Measurements from ENCODE around the gene PARVA.
"Not testable (repeated sequence)": the region's sequence is repeated elsewhere in the genome, so short reads cannot be mapped to it uniquely, and the experiment has no call there.

PARVA gene

DNA sequence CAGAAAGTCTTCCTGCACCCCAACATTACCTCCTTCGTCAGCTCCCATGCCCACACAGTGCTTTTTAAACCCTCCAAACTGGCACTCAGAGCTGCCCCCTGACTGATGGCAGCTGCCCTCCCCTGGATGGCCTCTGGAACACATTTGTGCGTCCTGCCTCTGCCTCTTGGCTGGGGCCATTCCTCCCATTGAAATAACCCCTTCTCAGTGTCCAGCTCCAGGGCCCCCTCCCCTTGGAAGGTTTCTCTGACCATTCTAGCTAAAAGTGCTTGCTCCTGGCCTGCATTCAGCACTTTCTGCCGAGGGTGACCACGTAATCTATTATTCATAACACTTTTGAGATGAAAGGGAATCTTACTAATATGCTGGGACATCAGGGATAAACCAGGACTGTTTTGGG, 130.0 kb downstream of the PARVA start:
- DNase-seq = no peak

GRCh38 chr11:12508151-12508751, 130.9 kb downstream of the PARVA start:
- DNase-seq = no peak

DNA sequence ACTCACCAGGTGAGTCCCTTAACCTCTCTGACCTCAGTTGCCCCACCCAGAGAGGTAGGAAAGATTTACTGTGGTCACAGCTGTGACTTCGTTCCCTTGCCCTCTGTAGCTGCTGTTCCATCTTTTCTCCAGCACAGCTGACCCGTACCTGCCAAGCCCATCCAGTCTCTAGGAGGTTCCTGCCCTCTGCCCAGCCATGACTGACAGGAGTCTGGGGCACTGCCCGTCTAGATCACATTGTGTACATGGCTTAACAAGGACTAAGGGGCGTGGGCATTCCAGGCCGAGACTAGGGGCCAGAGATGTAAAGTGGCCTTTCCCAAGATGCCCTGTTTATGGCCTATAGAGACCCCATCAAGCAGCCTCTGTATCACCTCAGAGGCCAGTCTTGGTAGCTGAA, 132.0 kb downstream of the PARVA start:
- DNase-seq = no peak

- no peak for DNase-seq
Observed at GRCh38 chr11:12512132-12512531, 134.8 kb downstream of the PARVA start.

DNA sequence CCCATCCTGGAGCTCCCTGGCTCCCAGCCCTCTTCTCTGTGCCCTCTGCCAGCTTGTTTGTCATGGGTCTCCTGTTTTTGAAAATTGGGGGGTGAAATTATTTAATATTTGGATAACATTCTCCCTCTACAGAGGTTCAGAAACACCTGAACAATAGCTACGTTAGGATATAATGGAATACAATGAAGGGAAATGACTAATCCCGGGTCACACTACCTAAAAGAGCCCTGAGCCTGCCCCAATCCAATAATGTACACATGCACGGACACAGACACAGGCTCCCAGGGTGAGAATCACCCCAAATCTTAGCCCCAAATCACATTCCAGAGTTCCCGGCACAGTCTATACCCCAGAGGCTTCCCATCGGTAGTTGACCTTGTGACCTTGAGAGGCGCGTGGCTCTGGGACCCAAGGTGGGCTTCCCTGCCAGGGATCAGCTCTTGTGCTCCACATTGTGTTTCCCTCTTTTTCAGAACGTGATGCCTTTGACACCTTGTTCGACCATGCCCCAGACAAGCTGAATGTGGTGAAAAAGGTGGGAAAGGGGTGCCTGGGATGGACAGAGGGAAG, 135.5 kb downstream of the PARVA start:
- DNase-seq = no peak

DNA sequence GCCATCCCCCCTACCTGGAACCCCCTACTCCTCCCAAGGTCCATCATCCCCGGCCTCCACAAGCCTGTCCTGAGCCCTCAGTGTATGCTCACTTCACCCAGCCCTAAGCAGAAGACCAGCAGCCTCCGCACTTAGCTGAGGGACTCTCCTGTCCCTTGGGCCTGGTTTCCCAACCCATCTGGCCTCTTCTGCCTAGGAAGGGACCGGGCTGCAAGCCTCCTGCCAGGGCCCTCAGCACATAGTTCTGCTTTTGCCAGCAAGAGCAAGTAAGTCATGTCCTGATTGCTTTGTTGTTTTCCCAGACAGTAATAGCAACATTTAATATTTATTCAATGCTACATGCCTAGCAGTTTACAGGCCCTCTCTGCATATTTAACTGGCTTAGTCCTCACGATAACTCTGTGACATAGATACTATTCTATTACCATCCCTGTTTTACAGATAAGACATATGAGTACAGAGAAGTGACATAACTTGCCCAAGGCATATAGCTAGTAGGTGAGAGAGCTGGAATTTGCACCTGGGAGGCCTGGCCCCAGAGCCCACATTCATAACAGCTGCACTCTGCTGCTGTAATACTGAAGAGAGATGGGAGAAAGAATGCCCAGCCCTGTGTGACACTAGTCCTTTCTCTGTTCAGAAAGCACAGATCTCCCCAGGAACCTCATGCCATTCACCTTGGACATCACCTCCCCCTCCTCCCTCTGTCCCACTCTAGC, 139.2 kb downstream of the PARVA start:
- no peak for DNase-seq

DNA sequence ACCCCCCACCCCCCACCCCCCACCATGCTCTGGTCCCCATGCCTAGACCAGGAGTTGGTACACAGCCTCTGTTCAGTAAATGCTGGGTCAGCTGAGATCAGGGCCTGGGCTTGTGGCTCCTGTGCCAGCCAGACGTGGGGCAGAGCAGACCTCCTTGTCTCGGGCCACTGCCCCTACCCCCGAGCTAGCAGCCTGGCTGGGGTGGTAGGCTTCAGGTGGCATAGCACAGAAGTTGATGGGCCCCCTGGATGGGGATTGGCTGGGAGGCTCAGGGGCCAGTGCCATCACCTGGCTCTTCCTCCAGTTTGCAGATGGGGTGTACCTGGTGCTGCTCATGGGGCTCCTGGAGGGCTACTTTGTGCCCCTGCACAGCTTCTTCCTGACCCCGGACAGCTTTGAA, 139.9 kb downstream of the PARVA start:
- DNase-seq = no peak

GRCh38 chr11:12517741-12518140, 140.4 kb downstream of the PARVA start:
- DNase-seq = no peak

DNA sequence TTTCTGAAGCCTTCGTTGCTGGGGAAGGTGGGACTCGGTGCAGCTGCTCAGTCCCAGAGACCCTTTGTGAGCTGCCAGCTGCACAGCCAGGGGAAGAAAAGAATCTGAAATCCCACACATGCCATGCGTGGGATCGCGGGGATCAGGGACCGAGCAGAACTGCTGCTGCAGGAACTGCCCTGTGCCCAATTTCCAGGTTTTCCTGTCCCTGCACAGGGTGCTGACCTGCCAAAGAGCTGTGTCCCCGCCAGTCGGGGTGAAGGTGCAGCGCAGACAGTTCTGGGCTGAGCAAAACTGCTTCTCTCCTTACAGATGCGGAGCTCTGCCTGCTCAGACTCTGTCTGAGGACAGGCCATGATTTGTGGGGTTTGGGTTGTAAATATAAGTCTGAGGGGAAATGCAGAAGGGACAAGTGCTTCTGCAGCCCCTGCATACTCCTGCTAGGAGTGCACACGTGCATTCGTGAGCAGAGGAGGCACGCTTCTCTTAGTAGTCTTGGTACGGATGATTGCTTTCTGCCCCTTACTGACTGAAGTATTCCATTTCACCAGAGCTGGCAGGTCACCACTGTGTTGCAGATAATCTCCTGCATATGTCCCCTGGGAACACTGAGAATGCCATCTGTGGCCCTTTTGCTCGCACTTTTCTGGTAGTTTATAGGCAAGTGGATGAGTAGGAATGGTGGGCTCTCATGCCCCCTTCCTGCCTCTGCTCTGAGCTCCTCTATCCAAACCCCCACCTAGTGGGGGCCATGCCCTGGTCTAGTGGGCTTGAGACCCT, 141.4 kb downstream of the PARVA start:
- DNase-seq = no peak

DNA sequence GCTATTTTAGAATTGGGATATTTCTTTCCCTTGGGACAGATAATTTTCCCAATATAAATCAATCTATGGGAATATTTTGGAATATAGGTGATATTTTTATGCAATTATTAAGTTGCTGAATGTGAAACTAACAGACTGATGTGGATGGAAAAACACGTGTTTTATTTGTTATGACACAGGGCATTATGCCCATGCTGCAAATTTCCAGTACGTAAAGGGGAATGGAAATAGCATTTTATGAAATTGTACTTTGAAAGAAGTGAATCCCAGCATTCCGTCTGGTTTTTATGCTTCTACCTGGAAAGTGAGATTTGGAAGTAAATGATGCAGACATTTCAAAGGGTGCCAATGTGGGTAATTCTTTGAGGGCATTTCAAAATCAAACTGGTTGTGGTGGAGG, 142.7 kb downstream of the PARVA start:
- DNase-seq = no peak

DNA sequence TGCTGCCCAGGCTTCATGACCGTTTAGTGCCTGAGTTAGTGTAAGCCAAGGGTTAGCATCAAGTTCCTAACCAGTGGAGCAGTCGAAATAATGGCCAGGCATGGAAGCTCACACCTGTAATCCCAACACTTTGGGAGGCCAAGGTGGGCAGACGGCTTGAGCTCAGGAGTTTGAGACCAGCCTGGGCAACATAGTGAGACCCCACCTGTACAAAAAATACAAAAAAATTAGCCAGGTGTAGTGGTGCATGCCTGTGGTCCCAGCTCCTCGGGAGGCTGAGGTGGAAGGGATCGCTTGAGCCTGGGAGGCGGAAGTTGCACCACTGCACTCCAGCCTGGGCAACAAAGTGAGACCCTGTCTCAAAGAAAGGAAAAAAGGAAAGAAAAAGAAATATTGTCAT, 143.2 kb downstream of the PARVA start:
- DNase-seq = not testable (repeated sequence)

GRCh38 chr11:12523180-12523924, 146.0 kb downstream of the PARVA start:
- DNase-seq = no peak

- DNase-seq = no peak
Observed at GRCh38 chr11:12524865-12525264, 147.5 kb downstream of the PARVA start.

GRCh38 chr11:12525466-12526055, 148.2 kb downstream of the PARVA start:
- DNase-seq = no peak

DNA sequence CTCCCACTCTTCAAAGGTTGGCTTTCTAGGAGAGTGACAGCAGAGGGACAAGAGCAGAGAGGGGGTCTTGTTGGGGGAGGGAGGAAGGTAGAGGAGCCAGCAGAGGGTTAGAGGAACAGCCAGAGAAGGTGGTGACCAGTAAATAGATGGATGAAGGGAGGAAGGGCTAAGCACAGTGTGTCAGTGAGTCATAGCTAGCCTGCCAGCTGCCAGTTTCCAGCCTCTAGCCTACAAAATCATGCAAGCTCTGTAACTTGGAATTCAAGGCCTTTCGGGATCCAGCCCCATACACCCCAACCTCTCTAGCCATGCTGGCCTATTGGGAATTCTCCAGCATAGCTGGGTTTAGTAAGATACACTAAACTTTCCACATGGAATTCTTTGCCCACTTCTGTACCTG, 149.4 kb downstream of the PARVA start:
- DNase-seq = no peak

DNA sequence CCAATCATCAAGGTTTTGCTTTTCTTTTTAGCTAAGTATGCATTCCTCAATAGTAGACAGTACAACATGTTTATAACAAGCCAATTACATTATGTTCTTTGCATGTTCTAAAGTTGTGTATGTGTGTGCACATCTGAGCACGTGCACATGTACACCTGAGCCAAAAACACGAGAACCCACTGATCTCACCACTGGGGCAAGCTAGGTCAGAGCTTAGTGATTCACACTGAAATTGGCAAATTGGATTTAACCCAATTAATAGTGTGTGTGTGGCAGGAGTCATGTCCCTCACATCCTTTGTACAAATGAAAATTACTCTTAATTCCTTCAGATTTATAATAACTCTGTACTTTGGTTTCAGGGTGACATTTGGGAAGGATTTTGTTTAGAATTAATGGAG, 151.1 kb downstream of the PARVA start:
- DNase-seq = no peak

GRCh38 chr11:12529041-12529440, 151.7 kb downstream of the PARVA start:
- no peak for DNase-seq

GRCh38 chr11:12529793-12530192, 152.4 kb downstream of the PARVA start:
- DNase-seq = no peak

DNA sequence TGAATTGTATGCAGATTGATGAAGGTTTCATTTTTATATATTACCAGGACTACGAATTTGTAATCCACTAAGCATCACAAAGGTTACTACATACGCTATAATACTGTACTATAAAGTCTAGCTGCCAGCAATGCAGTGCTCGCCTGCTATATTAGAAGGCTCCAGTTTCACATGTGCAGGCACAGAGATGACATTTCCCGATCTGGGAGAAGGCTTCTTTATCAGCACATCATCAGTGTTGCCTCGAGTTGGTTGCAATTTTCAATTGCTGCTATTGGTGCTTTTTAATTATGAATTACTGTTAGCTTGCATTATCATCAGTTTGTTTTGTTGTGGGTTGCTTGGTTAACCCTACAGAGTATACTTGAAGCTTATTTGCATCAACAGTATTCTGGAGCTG, 153.6 kb downstream of the PARVA start:
- DNase-seq = no peak

DNA sequence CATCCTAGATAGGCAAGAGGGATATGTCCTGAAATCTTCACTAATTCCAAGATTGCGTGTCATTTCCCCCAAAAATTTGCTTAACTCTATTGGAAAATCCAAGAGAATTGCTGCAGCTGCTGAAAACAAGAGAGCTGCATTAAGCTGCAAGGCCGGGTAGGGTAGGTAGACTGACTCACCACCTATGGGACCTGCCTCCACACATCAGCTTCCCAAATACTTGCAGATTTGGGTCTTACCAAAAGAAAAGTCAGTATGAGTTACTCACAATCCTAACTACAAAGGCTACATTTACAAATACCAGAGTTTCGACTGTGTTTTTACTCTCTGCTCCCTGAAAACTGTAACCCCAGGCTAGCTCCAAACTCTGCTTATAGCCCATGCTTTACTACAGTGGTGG, 154.3 kb downstream of the PARVA start:
- no peak for DNase-seq

GRCh38 chr11:12532580-12532979, 155.2 kb downstream of the PARVA start:
- DNase-seq = no peak

- no peak for DNase-seq
Observed at GRCh38 chr11:12534549-12534948, 157.2 kb downstream of the PARVA start.

- DNase-seq = no peak
Observed at GRCh38 chr11:12535321-12535720, 157.9 kb downstream of the PARVA start.
